Stimulated activated CD8-positive, alpha-beta memory T cell treated with anti-CD3 and anti-CD28 coated beads, Interleukin-2, amount 100 ng/mL, for 48 hours (primary cell): ENCODE results near the gene PRKAR1A.

Experiments
- DNase-seq, 2 donors: peaks; one replicate each; pipeline ENCODE4 v3.0.0-alpha.2; 2020; ENCODE audit warnings: low read depth in 2 of 2

PRKAR1A gene

GRCh38 chr17:68542698-68543463 is 30.7 kb downstream of the PRKAR1A start:
- no peak for DNase-seq

DNA sequence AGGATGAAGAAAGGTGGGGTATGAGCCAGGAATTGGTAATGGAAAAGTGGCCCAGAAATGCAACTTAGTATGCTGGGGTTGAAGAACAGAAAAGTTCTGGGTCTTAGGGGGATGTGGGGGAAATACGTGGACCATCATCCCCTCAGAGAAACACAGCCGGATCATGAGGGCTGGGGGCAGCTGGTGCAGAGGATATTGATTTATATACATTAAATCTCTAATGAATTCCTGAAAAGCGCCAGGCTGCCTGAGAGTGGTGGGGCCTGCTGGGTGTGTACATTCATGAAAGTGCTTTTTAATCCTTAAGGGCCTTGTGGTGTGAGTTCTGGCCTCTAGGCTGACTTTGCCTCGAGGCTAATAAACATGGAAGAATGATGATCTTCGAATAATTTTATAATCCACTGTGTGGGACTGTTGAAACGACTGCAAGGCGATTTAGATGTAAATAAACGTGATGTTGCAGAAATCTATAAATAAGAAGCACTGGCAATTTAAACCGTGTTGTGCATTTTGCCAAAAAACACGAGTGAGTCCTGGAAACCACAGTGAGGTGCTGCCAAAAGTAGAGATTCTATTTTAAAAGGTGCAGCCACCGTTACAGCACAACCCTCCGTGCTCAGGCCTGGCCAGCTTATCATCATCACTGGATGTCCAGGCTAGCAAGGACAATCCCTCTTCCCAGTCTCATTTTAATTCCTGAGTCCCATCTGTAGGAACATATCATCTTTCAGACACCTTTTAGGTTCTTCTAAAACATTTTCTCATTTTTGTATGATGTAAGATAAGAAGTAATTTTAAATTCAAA is 32.1 kb downstream of the PRKAR1A start:
- DNase-seq, result no peak

DNA sequence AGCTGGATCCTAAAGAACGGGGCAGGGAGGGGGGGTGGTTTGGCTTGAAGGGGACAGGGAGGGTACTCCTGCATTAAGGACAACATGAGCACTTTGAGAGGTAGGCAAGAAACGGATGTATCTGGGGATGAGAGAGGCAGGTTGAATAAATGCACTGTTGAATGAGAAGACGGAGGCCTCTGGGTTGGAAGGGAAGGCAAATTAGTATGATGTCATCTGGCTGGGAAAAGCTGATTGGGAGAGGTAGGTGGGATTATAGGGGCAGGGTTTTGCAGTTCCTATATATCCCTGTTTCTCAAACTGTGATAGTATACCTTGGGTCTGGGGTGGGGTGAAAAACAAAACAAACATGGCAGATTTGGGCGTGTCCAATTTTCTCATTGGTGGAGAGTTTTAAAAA is 44.3 kb downstream of the PRKAR1A start:
- DNase-seq, result no peak

- no peak for DNase-seq
Observed at GRCh38 chr17:68559316-68559715, 47.1 kb downstream of the PRKAR1A start.

- no peak for DNase-seq
Observed at GRCh38 chr17:68560966-68561720, 48.9 kb downstream of the PRKAR1A start.

GRCh38 chr17:68562736-68563135 is 50.5 kb downstream of the PRKAR1A start:
- no peak for DNase-seq

GRCh38 chr17:68564415-68565111 is 52.3 kb downstream of the PRKAR1A start:
- no peak for DNase-seq

DNA sequence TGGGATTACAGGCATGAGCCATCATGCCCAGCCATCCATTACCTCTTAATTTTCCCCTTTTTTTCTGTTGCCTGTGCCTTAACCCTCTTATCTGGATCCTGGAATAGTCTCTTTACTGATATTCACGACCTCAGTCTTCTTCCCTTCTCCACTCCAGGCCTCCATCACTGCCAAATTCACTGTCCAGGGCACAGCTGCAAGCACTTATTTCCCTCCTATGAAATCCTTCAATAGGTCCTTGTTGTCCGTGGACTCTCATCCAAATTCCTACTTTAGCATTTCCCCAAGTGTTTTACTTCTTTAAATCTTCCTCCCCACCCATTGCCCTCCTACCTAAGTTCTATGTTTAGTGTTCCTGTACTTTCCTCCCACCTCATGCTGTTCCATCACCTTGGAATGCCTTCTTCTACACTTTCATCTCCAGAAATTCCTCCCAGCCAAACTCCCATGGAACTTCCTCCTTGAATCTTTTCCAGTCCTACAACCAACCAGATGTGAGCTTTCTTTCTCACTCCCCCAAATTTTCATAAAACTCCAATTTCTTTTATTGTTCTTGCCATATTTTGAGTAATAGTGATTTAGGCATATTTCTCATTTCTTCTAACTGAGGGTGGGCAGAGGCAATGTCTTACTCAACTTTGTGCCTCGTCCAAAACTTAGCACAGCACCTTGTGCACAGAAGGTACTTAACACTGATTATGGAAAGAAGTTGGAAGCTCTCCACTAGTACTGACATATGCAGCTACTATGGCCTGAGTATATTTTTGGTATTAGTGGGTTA is 53.6 kb downstream of the PRKAR1A start:
- no peak for DNase-seq

DNA sequence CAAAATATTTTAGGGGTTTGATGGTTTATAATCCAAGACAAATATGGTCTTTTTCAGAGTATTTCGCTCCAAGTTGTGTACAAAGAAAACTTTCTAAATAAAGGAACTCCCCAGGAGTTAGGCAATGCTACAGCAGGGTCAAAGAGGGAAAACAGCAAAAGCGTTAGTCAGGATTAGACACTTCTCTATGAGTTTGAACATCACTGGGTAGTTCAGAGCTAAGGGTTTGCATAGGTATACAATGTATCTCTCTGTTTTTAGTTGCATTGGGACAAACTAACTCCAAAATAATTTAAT is 54.2 kb downstream of the PRKAR1A start:
- DNase-seq, result no peak

DNA sequence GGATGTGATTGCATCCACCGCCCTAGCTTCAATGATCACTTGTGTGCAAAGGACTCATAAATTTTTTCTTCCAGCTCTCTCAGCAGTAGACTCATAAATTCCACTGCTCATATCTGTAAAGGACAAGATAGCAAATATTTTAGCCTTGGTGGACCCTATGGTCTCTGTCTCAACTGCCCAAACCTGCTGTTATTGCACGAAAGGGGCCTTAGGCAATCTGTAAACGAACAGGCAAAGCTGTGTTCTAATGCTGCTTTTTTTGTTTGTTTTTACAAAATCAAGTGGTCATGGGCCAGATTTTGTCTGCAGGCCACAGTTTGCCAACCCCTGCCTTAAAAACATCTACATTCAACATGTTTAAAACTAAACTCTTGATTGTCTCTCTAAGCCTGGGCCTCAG is 54.8 kb downstream of the PRKAR1A start:
- DNase-seq, result no peak

DNA sequence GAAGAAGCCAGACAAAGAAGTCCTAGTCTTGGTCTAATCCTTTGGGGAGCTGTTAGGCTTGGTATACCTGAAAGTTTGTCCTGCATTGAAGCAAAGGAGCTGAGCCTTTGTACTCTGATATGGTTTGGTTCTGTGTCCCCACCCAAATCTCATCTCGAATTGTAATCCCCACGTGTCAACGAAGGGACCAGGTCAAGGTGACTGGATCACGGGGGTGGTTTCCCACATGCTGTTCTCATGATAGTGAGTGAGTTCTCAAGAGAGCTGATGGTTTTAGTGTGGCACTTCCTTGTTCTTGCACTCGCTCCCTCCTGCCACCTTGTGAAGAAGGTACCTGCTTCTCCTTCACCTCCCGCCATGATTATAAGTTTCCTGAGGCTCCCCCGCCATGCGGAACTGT is 55.4 kb downstream of the PRKAR1A start:
- no peak for DNase-seq

DNA sequence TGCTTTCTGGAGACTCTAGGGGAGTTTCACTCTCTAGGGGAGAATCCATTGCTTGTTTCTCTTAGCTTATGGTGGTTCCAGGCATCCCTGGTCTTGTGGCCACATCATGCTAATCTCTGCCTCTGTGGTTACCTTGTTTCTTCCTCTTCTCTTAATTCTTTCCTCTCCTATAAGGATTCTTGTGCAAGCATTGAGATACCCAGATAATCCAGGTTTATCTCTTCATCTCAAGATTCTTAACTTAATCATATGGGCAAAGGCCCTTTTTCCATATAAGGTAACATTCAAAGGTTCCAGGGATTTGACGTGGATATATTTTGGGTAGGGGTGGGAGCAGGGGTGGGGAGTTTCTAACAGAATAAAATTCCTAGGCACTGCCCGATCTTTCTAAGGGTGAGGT is 56.4 kb downstream of the PRKAR1A start:
- DNase-seq, result no peak

- DNase-seq, result no peak
Observed at GRCh38 chr17:68569346-68569745, 57.1 kb downstream of the PRKAR1A start.

DNA sequence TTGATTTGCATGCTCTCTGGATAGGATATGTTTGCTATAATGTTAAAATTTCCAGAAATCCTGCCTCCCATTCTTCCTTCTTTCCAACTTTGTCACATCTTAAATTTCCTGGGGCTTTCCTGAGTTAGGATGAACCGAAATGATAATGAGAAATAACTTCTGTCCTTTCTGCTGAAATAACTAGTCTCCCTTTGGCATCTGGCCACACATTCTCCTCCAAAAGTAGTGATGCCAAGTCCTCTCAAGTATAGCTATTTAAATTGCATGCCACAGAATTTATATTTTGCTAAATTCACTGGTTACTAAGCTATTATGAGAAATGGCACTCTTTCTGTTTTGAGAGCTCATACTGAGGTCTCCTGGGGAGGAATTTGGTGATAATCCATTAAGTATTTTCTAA is 58.3 kb downstream of the PRKAR1A start:
- DNase-seq, result no peak

DNA sequence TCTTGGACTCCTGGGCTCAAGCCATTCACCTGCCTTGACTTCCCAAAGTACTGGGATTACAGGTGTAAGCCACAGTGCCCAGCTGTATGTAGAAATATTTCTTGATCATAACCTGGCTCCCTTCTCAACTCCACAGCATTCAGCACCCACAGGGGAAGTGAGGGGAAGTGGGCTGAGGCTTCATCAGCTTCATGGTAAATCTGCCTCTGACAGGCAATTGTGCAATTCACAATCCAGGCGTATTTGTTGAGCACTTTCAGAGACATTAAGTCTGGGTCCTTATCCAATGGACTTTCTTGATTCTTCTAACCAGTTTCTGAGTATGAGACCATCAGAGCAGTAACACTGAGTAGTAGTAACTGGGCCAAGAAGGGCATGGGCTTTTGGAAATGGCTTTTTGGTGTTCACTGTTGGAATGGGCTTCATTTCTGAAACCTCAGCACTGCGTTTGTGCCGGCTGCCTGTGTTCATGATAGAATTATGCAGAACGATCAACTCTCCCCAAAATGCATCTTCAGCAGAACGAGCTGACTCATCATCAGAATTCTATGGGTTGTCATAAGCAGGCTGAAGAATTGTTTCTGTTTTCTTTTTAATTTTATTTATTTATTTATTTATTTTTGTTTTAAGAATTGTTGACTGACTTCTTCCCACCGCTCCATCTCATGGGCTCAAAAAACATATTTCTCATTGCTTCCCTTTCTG is 60.1 kb downstream of the PRKAR1A start:
- no peak for DNase-seq

DNA sequence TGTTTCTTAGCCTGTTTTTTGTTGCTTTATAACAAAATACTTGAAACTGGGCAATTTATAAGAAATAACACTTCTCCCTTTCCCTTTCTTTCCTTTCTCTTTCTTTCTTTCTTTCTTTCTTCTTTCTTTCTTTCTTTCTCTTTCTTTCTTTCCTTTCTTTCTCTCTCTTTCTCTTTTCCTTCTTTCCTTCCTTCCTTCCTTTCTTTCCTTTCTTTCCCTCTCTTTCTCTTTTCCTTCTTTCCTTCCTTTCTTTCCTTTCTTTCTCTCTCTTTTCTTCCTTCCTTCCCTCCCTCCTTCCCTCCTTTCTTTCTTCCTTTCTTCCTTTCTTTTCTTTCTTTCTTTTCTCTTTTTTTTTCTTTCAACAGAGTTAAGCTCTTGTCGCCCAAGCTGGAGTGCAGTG is 61.1 kb downstream of the PRKAR1A start:
- DNase-seq, result no peak

DNA sequence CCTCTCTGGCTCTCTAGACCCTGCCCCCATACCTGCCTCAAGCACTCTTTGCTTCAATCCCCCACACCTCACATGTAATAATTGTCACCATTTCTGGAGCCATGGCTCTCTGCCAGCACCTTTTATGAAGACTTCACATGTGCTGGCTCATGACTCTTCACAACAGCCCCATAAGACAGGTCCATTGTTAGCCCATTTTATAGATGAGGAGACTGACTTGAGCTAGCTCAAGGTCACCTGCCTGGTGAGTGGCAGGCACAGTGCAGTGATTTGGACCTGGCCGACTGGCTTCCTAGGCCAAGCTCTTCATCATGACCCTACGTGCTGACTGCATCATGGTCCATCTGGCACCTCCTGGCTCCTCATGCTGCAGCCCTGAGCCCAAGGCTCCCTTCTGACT is 63.9 kb downstream of the PRKAR1A start:
- no peak for DNase-seq

DNA sequence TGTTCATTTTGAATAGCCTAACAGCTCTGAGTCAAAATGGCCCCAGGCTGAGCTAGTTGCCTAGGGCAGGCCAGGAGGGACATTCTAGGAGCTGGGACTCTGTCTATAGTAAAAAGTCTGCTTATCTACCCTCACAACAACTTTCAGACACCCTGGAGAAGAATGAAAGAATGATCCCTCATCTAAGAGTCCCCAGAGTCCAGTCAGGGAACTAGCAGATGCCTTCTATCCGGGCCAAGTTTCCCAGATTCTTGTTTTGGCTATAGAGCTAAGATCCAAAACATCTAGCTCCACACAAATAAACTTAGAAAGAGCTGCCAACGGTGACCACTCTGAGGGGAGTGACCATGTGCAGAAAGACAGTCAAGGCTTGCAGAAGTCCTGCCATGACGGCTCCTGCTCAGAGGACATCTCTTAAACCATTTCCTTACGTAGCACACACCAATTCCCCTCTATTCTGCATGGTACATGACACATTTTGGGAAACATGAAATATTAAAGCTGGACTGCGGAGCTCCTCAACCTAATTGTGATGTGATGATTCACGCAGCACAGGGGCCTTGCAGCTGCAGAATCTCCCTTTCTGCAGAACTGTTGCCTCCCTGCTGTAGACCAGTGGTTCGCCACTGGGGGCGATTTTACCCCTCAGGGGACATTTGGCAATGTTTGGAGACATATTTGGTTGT is 64.7 kb downstream of the PRKAR1A start:
- DNase-seq, result no peak

DNA sequence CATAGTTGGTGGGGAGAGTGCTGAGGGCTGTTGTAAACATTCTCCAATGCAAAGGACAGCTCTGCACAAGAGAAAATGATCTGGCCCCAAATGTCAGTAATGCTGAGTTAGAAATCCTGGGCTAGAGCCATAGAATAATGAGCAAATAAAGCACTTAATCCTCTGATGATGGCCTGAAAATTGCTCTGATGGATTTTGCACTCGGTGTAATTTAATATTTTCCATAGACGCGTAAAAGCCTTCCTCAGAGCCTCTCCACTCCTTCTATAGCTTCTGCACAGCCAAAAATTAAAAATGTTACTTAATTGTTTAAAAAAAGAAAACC is 65.2 kb downstream of the PRKAR1A start:
- no peak for DNase-seq

- DNase-seq, result no peak
Observed at GRCh38 chr17:68578236-68578635, 66.0 kb downstream of the PRKAR1A start.
